ENCODE results near the gene PRKRA.
A peak's percentile ranks its signal among the peaks of the same experiment; 100 is the strongest.
"Not testable (repeated sequence)": the region's sequence is repeated elsewhere in the genome, so short reads cannot be mapped to it uniquely, and the experiment has no call there.

Gene PRKRA

DNA sequence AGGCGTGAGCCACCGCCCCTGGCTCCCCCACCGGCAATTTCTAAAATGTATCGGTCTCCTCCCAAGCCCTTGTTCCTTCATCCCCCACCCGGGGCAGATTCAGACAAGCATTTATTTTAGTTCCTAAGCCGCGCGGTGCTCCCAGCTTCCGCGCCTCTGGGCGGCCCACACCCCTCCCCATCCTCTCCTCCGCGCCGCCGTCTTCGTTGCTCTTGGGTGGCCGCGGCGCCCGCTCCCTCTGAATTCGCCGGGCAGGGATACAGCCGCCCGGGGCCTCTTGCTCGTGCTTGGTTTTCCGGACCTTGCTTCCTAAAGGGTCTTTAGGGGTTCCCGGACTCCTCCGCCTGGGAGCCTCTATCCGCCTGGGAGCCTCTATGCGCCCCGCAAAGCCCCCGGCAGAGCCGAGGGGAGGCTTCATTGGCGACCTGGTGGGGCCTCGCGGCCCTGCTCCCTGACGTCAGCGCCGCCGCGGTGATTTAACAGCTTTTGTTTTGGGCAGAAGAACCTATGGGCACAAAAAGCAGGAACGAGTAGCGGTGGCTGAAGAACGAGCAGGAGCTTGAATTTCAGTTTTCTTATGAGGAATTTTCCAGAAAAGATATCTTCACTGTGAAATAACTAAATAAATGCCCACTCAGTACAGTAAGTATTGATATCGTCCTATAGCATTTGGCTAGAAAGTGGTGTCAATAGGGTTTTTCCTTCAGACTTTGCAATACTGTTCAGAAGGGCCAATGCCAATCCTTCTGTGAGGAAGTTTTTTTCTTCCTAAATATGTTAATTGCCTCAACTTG lies 37.3 kb downstream of the PRKRA start:
- DNase-seq = peak; percentile 35

DNA sequence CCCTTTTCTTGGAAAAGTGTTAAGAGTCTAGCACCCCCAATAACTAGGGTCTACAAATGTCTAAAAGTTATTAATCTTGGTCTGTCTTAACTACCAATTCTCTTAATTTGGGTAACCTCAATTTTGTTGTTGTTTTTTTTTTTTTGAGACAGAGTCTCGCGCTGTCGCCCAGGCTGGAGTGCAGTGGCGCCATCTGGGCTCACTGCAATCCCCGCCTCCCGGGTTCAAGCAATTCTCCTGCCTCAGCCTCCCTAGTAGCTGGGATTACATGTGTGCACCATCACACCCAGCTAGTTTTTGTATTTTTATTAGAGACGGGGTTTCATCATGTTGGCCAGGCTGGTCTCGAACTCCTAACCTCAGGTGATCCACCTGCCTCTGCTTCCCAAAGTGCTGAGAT lies 38.5 kb downstream of the PRKRA start:
- not testable (repeated sequence) for DNase-seq

DNA sequence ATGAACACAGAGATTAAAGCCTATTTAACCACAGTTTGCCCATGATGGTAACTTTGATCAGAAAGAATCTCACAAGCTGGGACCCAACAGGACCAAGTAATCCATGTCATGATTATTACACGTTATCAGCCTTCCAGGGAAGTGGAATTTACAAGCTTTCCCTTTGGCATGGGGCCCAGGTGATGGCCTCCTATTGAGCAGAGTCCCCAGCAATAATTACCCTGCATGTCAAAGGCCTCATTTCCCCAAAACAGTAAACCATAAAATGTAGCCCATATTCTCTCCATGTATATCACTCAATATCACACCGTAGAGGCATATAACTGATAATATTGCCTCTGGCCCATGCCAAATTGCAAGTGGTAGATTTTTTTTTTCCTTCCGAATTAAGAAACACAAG lies 38.9 kb downstream of the PRKRA start:
- no peak for DNase-seq

DNA sequence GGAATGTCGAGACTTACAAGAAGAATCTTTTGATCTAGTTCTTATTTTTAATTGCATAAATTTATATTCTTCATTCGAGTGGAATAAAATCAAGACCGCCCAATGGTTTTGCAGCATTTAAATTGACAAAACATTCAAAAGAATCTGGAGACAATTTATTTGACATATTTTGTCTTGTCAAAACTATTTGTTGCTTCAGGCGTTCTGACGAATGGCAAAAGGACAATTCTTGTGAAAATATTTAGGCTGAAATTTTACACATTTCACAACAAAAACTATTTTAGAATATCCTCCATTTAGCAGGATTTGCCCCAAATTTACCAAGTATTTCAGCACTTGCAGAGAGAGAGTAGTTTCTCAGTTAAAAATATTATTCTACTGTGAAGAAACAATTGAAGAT lies 41.7 kb downstream of the PRKRA start:
- no peak for DNase-seq

DNA sequence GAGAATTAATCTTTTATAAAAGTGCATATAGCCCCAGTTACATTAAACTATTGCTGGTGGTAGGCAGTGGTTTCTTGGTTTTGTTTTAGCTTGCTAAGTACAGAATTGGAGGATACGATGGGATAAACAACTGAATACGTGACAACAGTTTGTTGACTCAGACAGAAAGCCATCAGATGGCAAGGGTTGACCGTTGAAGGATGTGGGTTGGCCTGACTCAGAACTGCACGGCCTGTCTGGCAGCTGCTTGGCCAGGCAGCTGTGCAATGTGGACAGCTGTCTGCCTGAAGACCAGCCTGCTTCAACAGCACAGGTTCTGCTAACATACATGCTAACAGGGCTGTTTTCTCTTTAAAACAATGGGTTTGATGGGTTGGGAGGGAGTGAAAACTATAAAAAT lies 46.6 kb downstream of the PRKRA start:
- DNase-seq = no peak

DNA sequence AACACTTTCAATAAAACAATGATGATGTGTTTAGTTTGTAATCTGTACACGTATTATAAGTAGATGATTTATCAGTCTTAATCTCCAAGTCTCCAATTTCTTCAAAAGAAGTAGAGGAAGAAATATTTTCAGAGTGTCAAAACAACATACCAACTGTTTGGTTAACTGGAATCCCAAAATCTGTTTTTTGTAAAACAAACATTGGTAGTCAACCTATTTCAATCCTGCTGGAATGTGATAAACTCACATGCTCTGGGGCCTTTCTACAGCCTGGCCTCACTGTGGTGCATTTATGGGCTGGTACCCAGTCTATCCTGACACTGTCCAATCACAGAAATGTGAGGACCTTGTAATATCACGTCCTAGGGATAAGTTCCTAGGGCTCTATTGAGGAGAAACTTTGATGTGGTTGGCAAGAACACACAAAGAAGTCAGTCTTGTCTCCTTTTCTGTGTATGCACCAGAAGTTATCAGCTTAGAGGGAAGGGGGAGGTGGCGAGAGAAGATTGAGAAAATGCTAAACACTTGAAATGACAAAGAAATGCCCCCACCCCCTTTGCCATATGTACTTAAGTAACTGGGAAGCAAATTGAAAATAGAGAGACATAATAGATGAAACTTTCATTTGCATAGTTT lies 47.2 kb downstream of the PRKRA start:
- DNase-seq = no peak

DNA sequence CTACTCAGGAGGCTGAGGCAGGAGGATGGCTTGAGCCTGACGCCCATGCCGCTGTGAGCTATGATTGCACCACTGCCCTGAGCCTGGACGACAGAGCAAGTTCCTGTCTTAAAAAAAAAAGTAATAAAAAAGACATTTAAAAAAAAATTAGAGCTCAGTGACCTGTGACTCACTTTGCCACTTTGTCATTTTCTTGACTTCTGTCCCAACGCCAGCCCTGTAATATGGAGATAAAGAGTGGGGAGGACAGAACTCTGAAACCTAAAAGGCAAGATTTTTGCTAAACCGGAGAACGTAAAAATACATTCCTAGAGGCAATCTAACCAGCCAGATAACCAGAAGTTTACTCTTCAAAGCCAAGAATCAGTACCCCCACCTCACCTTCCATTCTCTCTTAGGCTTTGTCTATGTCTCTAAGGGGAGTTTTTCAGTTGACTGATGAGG lies 49.0 kb downstream of the PRKRA start:
- no peak for DNase-seq

DNA sequence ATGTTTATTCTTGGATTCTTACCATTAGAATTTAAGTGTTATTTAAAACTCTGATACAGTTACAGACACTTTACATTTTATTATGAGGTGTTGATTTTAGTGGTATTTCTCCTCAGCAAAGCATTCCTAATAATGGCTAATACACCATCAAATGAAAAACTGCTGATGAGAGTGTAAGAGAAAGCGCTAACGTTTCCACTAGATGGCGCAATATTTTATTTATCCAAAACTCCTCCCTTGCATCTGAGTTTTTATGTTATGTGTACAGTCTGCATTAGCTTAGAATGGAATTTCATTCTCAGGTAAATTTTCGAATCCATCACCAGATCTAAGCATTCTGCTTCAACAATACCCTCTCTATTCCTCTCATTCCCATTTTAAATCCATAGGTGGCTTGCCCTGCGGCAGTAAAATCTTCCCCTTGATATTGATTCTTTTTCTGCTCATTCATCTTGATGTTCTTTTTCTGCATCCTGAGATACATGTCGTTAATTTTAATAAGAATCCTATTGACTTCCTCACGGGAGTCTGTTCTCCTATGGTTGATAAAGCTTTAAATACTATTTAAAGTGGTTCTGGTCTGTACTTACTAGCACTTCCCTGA lies 53.9 kb downstream of the PRKRA start:
- no peak for DNase-seq

DNA sequence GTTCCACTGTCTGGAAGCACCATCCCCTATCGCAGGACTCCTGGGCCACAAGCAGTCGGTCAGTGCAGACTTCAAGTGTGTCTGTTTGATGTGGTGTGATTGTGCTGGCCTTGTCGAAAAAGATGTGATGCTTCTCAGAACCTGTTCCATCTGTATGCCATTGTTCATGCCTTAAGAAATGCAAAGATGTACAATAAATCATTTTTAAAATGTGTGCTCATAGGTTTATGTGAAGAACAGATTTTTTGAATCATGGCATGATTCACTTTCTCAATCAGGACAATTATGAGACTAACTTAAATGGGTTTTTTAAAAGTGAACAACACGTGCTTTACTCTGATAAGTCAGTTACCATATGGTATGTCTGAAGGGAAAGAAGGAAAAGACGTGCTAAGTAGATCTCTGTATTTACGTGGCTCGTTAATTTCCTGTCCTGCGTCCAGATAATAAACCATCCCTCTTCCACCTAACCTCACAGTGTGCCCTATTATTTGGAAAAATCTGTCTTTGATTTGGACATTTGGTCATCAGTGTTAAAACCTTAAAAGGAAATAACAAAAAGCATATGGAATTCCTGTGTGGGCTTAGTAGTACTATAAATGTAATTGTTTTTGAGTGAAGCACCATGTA lies 54.9 kb downstream of the PRKRA start:
- no peak for DNase-seq

DNA sequence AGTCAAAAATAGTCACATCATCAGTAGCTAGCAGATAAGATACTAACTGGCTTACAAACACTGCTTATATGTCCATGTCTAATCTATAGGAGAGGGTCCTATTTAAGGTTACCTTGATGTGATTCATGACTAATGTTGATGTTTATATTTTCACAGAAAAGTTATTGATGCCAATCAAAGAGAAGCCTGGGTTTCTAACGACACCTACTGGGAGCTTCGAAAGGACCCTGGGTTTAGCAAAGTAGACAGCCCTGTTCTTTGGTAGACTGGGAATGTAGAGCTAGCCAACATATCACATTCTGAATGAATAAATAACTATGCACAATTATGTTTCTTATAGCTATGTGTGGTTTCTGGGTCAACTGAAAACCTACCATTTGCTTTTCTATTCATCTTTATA lies 55.7 kb downstream of the PRKRA start:
- no peak for DNase-seq

DNA sequence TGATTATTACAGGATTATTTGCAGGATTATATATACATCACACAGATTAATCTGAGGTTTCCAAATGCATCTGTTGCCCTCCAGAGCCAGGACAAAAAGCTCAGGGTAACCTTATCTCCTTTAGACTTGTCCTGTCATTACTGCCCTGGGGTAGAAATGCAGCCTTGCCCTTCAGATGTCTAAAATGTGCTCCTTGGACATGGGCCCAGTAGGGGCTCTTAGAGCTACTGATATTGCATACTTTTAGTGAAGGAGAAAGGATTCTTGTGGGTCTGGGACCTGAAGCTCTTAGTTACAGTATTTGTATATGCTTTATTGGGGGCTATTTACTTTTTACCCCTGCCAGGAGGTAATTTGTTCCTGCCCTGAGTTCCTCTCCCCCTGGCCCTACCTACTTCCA lies 56.1 kb downstream of the PRKRA start:
- DNase-seq = no peak

DNA sequence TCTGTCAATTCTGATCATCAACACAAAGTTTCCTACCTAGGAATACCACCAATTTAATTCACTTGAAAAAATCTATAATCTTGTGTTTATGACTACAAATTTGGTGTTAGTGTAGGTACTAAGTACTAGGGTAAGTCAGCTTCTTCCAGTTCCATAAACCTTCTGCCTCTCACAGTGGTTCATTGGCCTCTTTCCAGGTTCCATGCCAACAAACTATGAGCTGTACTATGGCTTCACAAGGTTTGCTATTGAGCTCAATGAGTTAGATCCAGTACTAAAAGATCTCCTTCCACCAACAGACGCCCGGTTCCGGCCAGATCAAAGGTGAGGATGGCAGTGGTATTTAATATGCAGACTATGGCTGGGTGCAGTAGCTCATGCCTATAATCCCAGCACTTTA lies 58.8 kb downstream of the PRKRA start:
- DNase-seq = no peak

DNA sequence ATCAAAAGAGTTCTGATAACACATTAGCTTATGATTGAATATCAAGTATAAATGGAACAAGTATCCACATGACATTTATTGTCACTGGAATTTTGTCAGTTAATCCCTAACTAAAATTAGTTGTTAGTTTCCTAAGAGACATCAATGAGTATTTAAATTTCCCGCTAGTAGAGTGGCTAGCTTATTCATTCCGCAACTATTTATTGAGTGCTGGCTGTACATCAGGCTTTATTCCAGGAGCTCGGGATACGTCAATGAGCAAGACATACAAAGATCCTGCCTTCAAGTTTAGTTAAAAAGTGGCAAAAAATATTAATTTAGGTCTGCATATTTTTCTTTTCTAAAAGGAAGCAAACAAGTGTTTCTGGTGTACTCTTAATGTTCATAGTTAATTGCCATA lies 59.3 kb downstream of the PRKRA start:
- no peak for DNase-seq

DNA sequence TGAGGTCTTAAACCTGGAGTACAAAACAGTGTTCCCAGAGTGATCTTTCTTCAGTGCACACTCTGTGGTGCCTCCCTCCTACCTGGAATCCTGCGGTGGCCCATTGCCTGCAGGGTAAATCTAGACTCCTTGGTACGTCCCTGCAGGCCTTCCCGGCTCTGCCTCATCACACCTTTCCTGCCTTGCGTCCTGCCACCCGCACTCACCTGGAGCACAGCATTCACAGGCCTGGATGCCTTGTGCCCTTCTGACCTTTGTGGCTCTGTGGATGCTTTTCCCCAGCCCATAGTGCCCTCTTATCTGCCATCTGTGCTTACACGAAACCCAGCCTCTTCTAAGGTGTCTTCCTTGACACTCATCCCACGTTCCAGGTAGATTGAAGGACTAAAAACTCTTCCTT lies 62.7 kb downstream of the PRKRA start:
- DNase-seq = no peak

DNA sequence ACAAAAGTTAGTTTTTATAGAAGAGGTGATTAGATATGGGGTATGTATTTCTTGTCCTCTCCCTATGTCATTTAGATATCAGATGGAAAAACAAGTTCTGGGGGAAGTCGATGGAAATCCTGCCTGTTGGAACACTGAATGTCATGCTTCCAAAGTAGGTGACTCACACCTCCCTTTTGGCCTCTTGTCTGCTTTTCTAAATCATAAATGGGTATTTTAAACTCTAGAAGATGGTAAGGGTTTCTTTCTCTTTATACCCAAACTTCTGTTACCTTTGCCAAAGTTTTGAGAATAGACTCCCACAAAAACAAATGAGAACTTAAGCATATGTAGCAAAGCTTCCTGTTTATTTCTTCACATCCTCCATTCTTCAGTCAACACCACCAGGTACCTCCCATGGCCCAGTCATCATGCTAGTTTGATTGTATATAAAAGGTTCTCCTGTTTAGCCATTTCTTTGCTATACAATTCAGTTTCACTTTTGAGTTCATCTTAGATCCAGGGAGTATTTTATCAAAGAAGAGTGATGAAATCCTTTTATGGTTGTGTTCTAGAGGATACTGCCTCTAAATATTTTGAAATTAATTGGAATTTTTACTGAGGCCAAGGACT lies 63.9 kb downstream of the PRKRA start:
- no peak for DNase-seq

DNA sequence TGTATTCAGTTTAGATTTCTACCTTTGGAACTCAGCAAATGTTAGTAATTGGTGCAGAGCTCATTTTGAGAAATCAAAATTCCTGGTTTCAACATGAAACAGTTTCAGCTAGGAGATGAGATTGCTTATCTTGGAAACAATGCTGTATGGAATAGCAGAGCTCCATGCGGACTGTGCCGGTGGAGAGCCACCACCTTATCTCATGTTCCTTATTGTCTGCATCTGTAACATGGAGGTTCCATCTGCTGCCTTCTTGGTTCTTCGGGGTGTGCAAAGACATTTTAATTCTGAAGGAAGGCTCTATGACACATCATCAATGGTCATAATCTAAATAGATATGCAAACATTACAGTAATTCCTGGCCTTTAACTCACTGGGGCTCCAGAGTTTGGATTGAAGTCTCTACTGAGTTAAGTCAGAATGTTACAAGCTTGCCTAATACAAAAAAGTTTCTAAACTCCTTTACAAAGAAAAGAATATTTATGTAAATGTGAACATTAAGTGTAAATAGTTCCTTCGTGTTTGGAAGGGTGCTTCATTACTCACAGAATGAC lies 65.3 kb downstream of the PRKRA start:
- no peak for DNase-seq

DNA sequence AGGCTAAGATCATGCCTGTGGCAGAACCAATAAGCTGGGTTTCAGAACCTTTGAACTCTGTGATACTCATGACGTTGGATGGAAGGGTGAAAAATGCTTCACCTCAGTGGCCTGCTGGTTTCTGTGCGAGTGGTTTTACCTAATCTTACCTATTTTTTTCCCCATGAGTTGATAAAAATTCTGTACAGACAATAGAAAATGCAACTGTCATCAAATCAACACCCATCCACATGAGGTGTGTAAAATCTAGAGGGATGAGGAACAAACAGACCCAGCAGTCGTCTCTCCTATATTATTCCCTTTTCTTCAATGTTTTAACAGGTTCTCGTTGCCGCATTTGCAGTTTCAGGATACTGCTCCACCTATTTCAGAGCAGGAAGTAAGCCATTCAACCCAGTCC lies 67.3 kb downstream of the PRKRA start:
- no peak for DNase-seq

Data from NCI-H524 treated with DMSO at 0.1 percent for 48 hours (cell line).